Measurements from ENCODE around the gene ENTR1.
"Not testable (repeated sequence)": the region's sequence is repeated elsewhere in the genome, so short reads cannot be mapped to it uniquely, and the experiment has no call there.

The ENTR1 gene

DNA sequence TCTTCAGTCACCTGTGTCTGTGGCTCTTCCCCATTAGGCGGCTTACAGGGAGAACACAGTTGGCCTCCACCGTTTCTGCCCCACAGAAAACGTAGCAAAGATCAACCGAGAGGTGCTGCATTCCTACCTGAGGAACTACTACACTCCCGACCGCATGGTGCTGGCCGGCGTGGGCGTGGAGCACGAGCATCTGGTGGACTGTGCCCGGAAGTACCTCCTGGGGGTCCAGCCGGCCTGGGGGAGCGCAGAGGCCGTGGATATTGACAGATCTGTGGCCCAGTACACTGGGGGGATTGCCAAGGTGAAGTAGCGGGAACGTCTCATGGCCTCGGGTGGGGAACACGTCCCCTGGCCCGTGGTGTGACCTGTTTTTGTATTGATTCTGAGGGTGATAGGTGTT lies 6.5 kb upstream of the ENTR1 start:
- DNase-seq, result no peak

GRCh38 chr9:136416427-136416826 lies 6.0 kb upstream of the ENTR1 start:
- DNase-seq, result no peak

- no peak for DNase-seq
Measured at GRCh38 chr9:136412962-136413361, 2.5 kb upstream of the ENTR1 start.

GRCh38 chr9:136411378-136411777 lies 964 bp upstream of the ENTR1 start:
- no peak for DNase-seq

DNA sequence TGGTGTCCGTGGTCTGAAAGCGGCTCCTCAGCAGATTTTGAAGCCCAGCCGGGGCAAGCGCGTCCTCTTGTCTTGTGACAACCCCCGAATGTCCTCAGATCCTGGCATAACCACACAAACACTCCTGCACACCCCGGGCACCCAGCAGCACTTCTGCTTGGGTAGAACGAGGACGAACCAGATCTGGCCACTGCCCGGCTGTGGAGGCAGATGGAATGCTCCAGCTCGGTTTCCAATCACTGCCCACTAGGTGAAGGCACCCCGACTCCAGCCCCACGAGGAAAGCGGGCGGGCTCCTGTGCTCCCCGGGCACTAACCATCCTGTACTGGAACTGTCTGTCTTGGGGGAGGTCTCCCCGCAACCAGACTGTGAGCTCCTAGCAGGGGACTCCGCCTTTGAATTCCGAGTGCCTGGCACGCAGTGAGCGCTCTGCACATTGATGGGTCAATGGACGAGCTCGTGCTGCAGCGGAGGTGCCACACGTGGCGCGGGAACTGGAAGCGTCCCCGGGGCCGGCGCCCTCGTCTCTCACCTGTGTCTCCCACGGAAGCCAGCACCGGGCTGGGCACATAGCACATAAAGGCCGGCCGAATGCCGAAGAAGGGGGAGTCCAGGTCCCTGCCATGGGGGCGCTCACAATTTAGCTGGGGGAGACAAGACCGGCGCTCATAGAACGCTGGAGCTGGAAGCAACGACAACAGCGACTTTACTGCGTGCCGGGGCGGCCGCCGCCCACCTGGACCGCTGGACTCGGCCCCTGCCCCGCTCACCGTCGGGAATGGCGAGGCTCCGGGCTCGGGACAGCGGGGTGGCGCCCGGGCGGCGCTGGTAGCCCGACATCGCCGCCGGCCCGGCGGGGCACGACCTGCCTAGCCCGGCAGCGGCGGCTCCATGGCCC lies 608 bp downstream of the ENTR1 start:
- DNase-seq, result no peak

DNA sequence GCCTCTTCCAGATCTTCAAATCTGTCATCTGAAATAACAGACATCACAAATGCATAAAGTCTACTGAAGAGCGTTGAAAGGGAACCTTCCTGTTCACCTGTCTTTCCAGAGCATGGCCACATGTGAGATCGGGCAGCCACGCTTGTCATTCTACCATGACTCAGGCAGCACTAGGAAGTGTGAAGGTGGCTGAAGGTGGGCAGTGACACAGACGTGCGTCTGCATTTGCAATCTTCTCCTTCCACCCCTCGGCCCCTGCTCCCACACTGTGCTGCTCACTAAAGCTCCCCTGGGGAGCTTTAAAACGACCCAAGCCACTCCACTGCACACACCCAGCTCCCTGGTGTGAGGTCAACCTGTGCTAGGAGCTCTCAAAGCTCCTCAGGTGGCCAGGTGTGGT lies 2.5 kb downstream of the ENTR1 start:
- DNase-seq, result no peak

DNA sequence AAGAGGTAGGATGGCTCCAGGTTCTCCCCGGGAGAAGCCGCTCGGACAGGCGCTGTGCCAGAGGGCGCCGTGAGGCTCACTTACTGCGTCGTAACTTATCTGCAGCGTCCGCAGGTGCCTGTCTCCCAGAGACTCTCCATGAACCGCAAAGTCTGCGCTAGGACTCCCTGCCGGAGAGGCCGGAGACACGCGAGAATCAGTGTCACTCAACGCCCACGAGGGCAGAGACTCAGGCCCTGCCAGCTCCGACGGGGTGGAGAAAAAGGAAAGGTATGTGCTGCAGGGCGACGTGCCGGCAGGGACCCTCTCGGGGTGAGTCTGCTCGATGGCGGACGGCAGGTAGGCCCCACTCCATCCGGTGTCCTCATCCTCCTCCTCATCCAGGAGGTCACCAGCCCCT lies 3.4 kb downstream of the ENTR1 start:
- not testable (repeated sequence) for DNase-seq

GRCh38 chr9:136405904-136406303 lies 4.5 kb downstream of the ENTR1 start:
- DNase-seq, result not testable (repeated sequence)

DNA sequence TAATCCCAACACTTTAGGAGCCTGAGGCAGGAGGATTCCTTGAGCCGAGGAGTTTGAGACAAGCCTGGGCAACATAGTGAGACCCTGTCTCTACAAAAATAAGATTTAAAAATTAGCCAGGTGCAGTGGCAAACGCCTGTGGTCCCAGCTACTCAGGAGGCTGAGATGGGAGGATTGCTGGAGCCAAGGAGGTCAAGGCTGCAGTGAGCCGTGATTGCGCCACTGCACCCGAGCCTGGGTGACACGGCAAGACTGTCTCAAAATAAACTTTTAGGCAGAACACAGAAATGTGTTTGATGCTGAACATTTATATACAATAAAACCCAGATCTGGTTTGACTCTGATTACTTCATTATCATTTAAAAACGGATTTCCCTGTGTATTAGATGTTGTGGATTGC lies 4.9 kb downstream of the ENTR1 start:
- DNase-seq, result no peak

DNA sequence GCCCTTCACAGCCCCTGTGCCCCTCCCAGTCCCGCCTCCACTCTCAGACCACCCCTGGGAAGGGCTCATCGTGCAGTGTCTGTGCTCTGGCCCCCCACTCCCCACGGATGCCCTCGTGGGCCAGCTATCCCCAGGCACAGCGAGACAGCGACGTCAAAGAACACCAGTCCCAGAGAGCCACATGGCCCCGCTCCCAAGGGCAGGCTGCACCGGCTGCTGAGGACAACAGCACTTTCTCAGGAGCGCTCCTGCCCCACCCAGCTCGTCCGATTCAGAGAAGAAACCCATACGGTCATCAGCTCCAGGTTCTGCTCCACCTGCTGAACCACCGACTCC lies 5.6 kb downstream of the ENTR1 start:
- DNase-seq, result no peak

DNA sequence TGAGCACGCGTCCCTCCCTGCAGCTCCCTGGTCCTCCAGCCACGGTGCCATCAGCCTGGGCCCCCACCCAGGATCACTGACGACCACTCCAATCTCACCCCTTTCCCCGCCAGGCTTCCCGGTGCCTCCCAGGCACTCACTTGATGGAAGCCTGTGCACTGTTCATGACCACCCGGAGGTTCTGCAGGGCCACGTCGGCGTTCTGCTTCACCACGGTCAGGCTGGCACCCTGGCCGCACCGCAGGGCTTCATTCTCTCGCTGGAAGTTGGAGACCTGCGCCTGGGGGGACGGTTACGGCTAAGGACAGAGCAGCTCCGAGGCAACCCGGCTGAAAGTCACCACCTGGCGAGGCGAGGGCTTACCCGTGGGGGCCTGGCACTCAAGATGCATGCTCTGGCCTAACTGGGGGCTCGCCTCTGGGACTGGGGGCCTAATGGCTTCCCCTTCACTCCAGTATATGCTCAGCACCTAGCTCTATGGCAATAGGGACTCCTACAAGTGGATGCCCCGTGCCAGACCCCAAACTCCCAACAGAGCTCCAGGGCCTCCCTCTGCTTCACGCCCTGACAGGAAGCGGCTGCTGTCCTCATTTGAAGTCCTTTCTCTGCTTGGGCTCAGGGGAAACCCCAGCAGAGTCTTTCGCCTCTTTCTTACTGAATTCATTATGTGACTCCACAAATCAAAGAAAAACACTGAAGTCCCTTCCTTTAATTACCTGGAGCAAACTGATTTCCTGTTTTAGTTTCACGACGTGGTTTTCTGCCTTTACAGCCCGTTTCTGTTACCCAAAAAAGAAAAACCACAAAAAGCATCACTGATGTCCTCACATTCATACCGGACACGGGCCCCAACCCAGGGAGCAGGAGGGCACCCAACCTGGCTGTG lies 6.3 kb downstream of the ENTR1 start:
- no peak for DNase-seq

DNA sequence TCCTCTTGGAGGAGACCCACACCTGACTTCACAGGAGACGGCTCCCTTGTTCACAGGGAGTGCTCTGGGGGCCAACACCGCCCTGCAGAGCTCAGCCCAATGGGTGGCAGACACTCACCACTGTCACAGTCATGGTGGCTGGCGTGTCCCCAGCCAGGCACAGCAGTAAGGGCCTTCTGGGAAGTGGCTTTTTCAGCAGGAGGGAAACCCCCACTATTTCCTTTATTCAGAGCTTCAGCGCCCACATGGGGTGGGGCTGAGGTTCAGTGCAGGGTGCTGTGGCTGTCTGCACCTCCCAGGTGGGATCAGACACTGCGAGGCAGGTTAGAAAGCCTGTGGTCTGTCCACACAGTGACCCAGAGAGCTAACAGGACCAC lies 6.9 kb downstream of the ENTR1 start:
- no peak for DNase-seq

DNA sequence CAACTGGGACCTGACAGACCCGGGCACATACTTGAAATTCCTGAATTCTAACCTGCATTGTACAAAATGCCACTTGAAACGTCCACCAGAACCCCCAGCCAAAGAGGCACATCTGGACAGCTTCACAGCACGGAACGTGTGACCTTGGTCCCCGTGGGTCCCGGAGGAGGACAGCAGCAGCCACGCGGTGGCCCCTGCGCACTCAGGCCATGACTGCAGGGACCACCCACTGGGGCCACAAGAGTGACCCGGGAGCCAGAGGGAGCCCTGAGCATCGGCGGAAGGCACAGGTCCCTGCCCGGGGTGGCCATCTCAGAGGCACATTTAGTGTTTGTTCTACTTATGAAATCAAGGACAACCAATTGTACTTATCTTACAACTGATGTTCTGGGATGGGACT lies 8.3 kb downstream of the ENTR1 start:
- DNase-seq, result no peak

GRCh38 chr9:136401173-136401922 lies 9.1 kb downstream of the ENTR1 start:
- no peak for DNase-seq

GRCh38 chr9:136400038-136400834 lies 10.2 kb downstream of the ENTR1 start, which contains the start of gene SNAPC4:
Gene SNAPC4 (minus strand): TSS chr9:136400170. CDS start chr9:136398428, 1,742 bp downstream.
- peak; percentile 68 for DNase-seq

DNA sequence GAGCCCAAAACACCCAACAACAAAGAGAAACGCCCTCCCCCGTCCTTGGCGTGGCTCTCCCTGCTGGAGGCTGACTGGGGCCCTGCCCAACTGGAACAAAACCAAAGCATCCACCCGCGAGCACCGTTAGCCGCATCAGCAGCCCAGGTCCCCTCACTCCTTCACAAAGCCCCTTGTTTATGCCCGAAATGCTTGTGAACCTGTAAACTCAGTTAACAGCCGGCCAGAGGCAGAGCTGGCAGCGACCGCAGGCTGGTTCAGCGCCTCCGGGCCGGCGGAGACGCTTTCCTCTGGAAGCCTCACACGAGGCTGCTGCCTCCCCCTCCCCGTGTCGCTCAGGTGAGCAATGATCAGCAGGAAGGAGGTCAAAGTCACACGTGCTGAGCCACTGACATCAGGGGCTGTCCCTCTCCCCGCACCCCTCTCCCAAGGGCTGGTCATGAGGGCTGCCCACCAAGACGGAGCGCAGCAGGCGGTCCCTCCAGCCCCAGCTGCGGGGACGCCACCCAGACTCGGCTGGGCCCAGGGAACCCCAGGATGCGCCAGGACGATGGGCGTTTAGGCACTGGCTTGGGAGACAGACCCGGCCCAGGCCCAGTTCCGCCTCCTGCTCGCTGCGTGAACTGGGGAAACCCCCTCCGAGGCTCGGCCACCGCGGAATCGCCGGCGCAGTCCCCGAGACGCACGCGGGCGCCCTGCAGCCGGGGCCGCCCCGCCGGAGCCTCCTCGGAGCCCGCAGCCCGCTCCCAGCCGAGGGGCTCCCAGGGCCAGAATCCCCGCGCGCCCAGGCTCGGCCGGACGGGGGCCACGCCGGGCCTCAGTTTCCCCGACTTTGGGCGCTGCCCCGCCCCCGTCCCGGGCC lies 11.0 kb downstream of the ENTR1 start:
- DNase-seq, result no peak

GRCh38 chr9:136398286-136398685 lies 12.1 kb downstream of the ENTR1 start:
- DNase-seq, result no peak

- no peak for DNase-seq
Measured at GRCh38 chr9:136397643-136398042, 12.8 kb downstream of the ENTR1 start.

- DNase-seq, result no peak
Measured at GRCh38 chr9:136396219-136396515, 14.2 kb downstream of the ENTR1 start.

GRCh38 chr9:136395345-136396218 lies 14.8 kb downstream of the ENTR1 start:
- DNase-seq, result no peak

DNA sequence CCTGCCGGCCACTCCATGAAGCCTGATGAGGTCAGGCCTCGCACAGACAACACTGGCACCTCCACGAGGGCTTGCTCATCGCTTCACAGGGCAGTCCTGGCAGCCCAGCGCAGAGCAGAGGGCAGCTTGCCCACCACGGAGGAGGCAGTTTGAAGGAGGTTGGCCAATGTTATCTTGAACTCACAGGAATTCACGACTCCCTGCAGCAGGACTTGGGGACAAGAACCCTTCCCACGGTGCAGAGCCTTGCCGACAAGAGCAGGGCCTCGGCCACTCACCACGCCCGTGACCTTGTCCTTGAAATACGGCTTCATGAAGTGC lies 15.4 kb downstream of the ENTR1 start:
- no peak for DNase-seq

Data from DMS79 (cell line).